Measurements from ENCODE around the gene UVSSA. TPM values are rescaled to one million over a fixed set of nuclear protein-coding genes. Genes with fewer than 3 reads are reported as not detected.
"Not testable (repeated sequence)": the region's sequence is repeated elsewhere in the genome, so short reads cannot be mapped to it uniquely, and the experiment has no call there.

Gene UVSSA
- total RNA-seq, 1 donor = 11.0 TPM

GRCh38 chr4:1416948-1417260 is 69.9 kb downstream of the UVSSA start:
- DNase-seq (ENCODE audit: low read depth in 2 of 3, low spot score in 2 of 3) = no peak

DNA sequence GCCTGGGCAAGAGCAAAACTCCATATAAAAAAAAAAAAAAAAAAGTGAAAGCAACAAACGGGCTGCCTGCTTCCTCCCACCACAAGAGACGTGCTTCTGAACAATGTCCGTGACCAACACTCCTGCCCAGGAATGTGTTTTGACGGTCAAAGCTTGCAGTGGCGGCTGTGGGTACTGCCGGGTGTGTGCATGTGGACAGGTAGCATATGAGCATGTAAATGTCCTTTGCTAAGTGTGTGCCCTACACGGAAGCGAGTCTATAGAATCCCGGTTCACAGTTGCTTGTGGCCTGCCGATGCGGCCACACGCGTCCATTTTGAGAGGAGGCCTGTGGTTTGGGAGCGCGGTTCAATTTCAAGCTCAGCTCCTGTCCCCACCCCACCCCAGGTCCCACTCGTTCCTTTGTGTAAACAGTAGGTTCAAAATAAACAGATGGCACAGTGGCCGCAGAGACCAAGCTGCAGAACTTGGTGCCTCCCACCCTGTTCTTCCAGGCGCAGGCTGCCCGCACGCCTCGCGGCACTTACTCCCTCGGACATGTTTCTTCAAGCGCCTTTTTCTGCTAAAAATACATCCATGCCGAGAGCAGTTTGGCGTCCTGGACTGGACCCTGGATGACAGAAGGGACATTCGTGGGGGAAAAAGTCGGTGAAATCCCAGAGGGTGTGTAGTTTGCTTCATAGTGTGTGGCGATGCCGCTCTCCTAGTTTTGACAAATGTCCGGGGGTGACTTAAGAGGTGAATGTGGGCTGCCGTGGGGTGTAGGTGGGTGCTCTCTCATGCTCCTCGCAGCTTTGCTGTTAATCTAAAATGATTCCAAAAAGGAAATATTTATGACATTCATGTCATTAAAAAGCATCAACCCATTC is 70.7 kb downstream of the UVSSA start:
- no peak for DNase-seq (ENCODE audit: low read depth in 2 of 3, low spot score in 2 of 3)

GRCh38 chr4:1418494-1419285 is 71.7 kb downstream of the UVSSA start:
- no peak for DNase-seq (ENCODE audit: low read depth in 2 of 3, low spot score in 2 of 3)

DNA sequence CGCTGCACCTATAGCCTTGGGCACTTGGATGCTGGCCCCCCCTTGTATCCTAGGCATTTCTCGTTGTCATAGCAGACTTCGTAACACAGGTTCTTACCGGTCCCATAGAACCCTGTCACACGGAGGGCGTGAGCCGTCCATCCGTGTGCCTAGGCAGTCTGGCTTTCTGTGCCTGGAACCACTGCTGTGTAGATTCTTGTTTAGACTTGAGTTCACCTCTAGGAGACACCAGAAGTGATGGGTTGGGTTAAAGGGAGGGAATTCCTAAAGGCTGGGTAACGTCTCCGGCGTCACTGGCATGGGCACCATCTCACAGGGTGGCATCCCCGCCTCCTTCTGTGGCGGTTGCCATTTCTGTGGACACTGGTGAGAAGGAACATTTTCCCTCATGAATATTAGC is 72.7 kb downstream of the UVSSA start:
- DNase-seq (ENCODE audit: low read depth in 2 of 3, low spot score in 2 of 3) = no peak

DNA sequence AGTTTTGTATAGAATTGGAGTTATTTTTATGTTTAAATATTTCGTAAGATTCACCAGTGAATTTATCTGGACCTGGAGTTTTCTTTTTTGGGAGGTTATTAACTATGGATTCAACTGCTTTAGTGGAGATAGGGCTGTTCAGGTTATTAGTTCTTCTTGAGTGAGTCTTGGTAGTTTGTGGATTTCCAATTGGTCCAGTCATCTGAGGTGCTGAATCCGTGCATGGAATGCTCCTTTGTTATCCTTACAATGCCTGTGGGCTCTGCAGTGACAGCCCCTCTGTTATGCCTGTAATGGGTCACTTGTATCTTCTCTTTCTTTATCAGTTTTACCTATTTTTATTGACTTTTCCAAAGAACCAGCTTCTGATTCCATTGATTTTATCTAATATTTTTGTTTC is 74.6 kb downstream of the UVSSA start:
- no peak for DNase-seq (ENCODE audit: low read depth in 2 of 3, low spot score in 2 of 3)

DNA sequence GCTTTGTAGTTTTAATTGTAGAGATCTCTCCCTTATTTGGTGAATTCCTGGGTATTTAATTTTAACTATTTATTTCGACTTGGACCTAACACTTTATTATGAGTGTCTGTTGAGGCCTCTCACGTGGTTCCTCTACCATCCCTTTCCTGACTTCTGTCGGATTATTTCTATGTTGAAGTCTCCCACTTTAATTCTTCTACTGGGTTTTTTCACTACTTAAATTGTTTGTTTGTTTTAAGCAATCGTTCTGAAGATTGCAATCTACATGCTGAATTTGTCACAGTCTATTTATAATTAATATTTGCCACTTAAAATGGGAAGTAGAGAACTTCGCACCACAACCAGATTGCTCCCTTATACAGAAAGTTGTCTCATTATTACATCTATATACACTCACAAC is 80.0 kb downstream of the UVSSA start:
- no peak for DNase-seq (ENCODE audit: low read depth in 2 of 3, low spot score in 2 of 3)

GRCh38 chr4:1443688-1444172 is 96.7 kb downstream of the UVSSA start:
- DNase-seq (ENCODE audit: low read depth in 2 of 3, low spot score in 2 of 3) = not testable (repeated sequence)

Other genes starting within 250 kb of the UVSSA start
- gene RNF212, start 233.6 kb upstream of the UVSSA start, total RNA-seq = 1.1 TPM
- 4.0 TPM for gene SPON2, start 174.6 kb upstream of the UVSSA start, total RNA-seq
- gene CTBP1, start 98.1 kb upstream of the UVSSA start, total RNA-seq = 626 TPM
- 94.8 TPM for gene MAEA, start 57.3 kb upstream of the UVSSA start, total RNA-seq
- not detected for gene NKX1-1, start 59.2 kb downstream of the UVSSA start, total RNA-seq

Data from hematopoietic multipotent progenitor cell (in vitro differentiated cells).